Measurements from ENCODE around the gene LRRC1.

Gene LRRC1

DNA sequence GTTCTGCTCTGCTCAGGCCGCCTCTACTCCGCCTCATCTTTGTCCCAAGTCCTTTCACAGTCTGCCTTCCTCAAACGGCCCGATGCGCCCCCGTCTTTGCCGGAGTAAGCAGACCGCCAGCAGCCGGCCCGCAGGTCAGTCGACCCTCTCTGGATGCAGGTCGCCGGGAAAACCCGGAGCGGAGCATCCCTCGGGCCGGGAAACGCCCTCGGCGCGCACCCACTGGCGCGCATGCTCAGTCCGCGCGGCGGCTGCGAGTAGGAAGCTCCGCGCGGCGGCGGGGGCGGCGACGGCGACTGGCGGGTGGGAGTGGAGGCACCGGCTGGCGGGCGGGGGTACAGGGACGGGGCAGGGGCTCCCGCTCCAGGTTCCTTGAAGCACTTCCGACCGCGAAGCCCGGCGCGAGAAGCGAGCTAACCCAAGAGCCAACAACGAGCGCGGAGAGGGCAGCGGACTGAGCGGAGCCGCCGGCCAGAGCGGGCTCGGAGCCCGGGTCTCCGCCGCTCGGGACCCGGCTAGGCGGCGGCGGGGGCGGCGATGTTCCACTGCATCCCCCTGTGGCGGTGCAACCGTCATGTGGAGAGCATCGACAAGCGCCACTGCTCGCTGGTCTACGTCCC lies at the start of gene LRRC1:
Gene LRRC1, plus strand, starts transcription at position 286 of the 620 bp plus-strand sequence. Its CDS starts 252 bp downstream, at position 538.
- TF ChIP-seq GLIS3 (CRISPR knock-in tag; IDR thresholded peaks at IDR 0.05) (no peak), RARB (CRISPR knock-in tag; IDR thresholded peaks at IDR 0.05) (no peak), PPARA (CRISPR knock-in tag; IDR thresholded peaks at IDR 0.05; ENCODE audit: borderline replicate concordance) (no peak), ZNF565 (CRISPR knock-in tag; conservative IDR thresholded peaks at IDR 0.05; ENCODE audit: low read depth) (no peak), TOX (CRISPR knock-in tag; IDR thresholded peaks at IDR 0.05; ENCODE audit: borderline replicate concordance) (no peak), ZFP30 (CRISPR knock-in tag; IDR thresholded peaks at IDR 0.05) (no peak), POU6F1 (CRISPR knock-in tag; IDR thresholded peaks at IDR 0.05; ENCODE audit: borderline replicate concordance, low read depth) (no peak), ARNTL (CRISPR knock-in tag; IDR thresholded peaks at IDR 0.05; ENCODE audit: borderline replicate concordance, low read depth) (no peak), PATZ1 (CRISPR knock-in tag; IDR thresholded peaks at IDR 0.05; ENCODE audit: borderline replicate concordance) (no peak)
- ATAC-seq, result peak; percentile 85

- TF ChIP-seq ZFP3 (CRISPR knock-in tag; IDR thresholded peaks at IDR 0.05), result no peak
- TF ChIP-seq CSDC2 (CRISPR knock-in tag; IDR thresholded peaks at IDR 0.05), result no peak
- TF ChIP-seq, protein P1, sequence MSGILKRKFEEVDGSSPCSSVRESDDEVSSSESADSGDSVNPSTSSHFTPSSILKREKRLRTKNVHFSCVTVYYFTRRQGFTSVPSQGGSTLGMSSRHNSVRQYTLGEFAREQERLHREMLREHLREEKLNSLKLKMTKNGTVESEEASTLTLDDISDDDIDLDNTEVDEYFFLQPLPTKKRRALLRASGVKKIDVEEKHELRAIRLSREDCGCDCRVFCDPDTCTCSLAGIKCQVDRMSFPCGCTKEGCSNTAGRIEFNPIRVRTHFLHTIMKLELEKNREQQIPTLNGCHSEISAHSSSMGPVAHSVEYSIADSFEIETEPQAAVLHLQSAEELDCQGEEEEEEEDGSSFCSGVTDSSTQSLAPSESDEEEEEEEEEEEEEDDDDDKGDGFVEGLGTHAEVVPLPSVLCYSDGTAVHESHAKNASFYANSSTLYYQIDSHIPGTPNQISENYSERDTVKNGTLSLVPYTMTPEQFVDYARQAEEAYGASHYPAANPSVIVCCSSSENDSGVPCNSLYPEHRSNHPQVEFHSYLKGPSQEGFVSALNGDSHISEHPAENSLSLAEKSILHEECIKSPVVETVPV (CRISPR knock-in tag; IDR thresholded peaks at IDR 0.05), result no peak
- TF ChIP-seq SNAI2 (CRISPR knock-in tag; IDR thresholded peaks at IDR 0.05), result no peak
- no peak for TF ChIP-seq ZFP30 (CRISPR knock-in tag; IDR thresholded peaks at IDR 0.05)
- no peak for TF ChIP-seq TCF4 (CRISPR knock-in tag; IDR thresholded peaks at IDR 0.05; ENCODE audit: borderline replicate concordance)
- TF ChIP-seq, protein P2, sequence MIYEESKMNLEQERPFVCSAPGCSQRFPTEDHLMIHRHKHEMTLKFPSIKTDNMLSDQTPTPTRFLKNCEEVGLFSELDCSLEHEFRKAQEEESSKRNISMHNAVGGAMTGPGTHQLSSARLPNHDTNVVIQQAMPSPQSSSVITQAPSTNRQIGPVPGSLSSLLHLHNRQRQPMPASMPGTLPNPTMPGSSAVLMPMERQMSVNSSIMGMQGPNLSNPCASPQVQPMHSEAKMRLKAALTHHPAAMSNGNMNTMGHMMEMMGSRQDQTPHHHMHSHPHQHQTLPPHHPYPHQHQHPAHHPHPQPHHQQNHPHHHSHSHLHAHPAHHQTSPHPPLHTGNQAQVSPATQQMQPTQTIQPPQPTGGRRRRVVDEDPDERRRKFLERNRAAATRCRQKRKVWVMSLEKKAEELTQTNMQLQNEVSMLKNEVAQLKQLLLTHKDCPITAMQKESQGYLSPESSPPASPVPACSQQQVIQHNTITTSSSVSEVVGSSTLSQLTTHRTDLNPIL (CRISPR knock-in tag; IDR thresholded peaks at IDR 0.05; ENCODE audit: low read depth), result no peak
- no peak for TF ChIP-seq RARB (CRISPR knock-in tag; IDR thresholded peaks at IDR 0.05)
- no peak for TF ChIP-seq PPARA (CRISPR knock-in tag; IDR thresholded peaks at IDR 0.05; ENCODE audit: borderline replicate concordance)
- no peak for TF ChIP-seq PATZ1 (CRISPR knock-in tag; IDR thresholded peaks at IDR 0.05; ENCODE audit: borderline replicate concordance)
- ATAC-seq, result no peak
Measured at GRCh38 chr6:53746442-53747103, 48.2 kb upstream of the LRRC1 start.

DNA sequence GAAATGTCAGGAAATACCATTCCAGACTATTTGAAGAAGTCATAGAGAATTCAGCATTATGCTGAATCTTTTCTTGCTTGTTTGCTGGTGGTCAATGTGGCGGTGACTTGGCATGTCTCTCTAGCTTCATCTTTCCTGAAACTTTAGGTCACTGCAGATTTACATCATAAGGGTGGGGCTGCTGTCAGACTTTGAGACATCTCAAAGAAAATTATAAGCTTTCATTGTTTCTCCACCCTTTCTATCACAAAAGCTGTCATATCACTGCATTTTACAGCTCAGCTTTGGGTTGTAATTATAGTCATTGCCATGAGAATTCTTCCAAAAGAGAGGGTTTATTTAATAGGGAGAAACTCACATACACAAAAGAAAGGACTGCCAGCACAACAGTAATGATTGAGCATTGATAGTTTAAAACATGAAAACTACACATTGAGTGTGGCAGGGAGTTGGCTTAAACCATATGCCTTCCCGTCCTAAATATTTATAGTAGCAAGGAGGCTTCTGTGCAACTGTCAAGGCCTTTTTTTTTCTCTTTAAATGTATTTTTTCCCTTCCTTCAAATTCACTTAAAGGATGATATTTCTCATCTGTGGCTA lies 44.7 kb upstream of the LRRC1 start:
- no peak for ATAC-seq
- TF ChIP-seq BACH2 (CRISPR knock-in tag; IDR thresholded peaks at IDR 0.05; ENCODE audit: borderline replicate concordance) (no peak), GLIS3 (CRISPR knock-in tag; IDR thresholded peaks at IDR 0.05) (no peak), PPARA (CRISPR knock-in tag; IDR thresholded peaks at IDR 0.05; ENCODE audit: borderline replicate concordance) (no peak), CSDC2 (CRISPR knock-in tag; IDR thresholded peaks at IDR 0.05) (no peak), ESRRG (CRISPR knock-in tag; IDR thresholded peaks at IDR 0.05) (no peak), ISL1 (CRISPR knock-in tag; IDR thresholded peaks at IDR 0.05) (no peak), ZC3H10 (CRISPR knock-in tag; IDR thresholded peaks at IDR 0.05) (no peak), ZNF70 (CRISPR knock-in tag; IDR thresholded peaks at IDR 0.05) (no peak), ZNF8 (CRISPR knock-in tag; IDR thresholded peaks at IDR 0.05) (no peak), OSR1 (CRISPR knock-in tag; IDR thresholded peaks at IDR 0.05) (no peak), PATZ1 (CRISPR knock-in tag; IDR thresholded peaks at IDR 0.05; ENCODE audit: borderline replicate concordance) (no peak), ZFP3 (CRISPR knock-in tag; IDR thresholded peaks at IDR 0.05) (no peak)
- TF ChIP-seq, protein P1 (CRISPR knock-in tag; IDR thresholded peaks at IDR 0.05), result no peak
